BJ (cell line): ENCODE results near the gene TBC1D9. TPM values are rescaled to one million over a fixed set of nuclear protein-coding genes. Genes with fewer than 3 reads are reported as not detected.

Experiments
- CTCF ChIA-PET: fragments of 350-600 bp; formaldehyde crosslinking; extraction: SDS; loops from one replicate; lab custom pipeline; 2021; ENCODE audit warnings: antibody characterized with exemption, inconsistent platforms; lab: Yijun Ruan, JAX
- POLR2A ChIA-PET: fragments of 300-600 bp; sonication (Branson Sonifier 250); formaldehyde crosslinking; extraction: SDS; loops from one replicate; lab custom pipeline; 2021; ENCODE audit warnings: antibody characterized with exemption; lab: Charles Lee
- DNase-seq: peaks from one replicate; pipeline ENCODE4 v3.0.0-alpha.2; 2011; ENCODE audit warnings: low read depth
- H3K27me3 ChIP-seq: 2 replicates; pipeline ENCODE4 v1.6.0; 2011; ENCODE audit warnings: low read length; ENCODE audit not compliant: control insufficient read depth, insufficient read depth
- H3K36me3 ChIP-seq: 2 replicates; pipeline ENCODE4 v1.5.1; 2011; ENCODE audit warnings: low read length; ENCODE audit not compliant: control insufficient read depth, insufficient read depth
- H3K4me3 ChIP-seq: 2 replicates; pipeline ENCODE4 v1.5.1; 2011; ENCODE audit warnings: low read depth, mild to moderate bottlenecking, control low read depth, low read length
- polyA plus RNA-seq: library from polyadenylated mRNA; depleted of rRNA; stranded (reverse); fragments of >200 nt; gene quantifications from 2 replicates; pipeline ENCODE4 v1.2.3, GENCODE V29; 2011
- TF ChIP-seq, protein P1 (sequence below): IDR thresholded peaks from 2 replicates; pipeline ENCODE4 v1.5.1; 2011; ENCODE audit warnings: low read depth, mild to moderate bottlenecking, control low read depth, inconsistent platforms, low read length, moderate library complexity; ENCODE audit not compliant: insufficient read depth

The TBC1D9 gene
- polyA plus RNA-seq, 1 experiment: 12.0 TPM

DNA sequence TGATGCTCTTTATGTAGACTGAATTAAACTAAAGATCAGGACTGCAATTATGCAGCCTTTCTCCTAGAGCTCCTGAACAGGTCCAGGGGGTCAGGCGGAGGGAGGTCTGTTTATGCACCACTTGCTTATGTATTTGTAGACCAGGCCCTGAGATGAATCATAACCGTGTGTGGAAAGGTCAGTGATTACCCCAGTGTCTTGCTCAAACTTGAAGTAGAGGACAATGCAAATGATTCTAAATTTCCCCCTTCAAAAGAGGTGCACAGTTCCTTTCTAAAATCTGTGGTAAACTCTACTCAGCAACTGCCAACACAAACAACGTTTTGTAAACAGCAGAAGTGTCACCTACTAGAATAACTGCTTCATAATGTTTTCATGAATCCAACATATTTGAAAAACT, 13.0 kb upstream of the TBC1D9 start:
- H3K36me3 ChIP-seq: no peaks in the 10 kb centered on the region
- ChIA-PET POLR2A (no interaction called here), CTCF (no interaction called here)
- 0 out of 2 replicates have a peak, but pooled peaks cover 2% of the 10 kb centered on the region for H3K27me3 ChIP-seq
- TF ChIP-seq, protein P1, sequence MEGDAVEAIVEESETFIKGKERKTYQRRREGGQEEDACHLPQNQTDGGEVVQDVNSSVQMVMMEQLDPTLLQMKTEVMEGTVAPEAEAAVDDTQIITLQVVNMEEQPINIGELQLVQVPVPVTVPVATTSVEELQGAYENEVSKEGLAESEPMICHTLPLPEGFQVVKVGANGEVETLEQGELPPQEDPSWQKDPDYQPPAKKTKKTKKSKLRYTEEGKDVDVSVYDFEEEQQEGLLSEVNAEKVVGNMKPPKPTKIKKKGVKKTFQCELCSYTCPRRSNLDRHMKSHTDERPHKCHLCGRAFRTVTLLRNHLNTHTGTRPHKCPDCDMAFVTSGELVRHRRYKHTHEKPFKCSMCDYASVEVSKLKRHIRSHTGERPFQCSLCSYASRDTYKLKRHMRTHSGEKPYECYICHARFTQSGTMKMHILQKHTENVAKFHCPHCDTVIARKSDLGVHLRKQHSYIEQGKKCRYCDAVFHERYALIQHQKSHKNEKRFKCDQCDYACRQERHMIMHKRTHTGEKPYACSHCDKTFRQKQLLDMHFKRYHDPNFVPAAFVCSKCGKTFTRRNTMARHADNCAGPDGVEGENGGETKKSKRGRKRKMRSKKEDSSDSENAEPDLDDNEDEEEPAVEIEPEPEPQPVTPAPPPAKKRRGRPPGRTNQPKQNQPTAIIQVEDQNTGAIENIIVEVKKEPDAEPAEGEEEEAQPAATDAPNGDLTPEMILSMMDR: no peak
- no peak overlapping the region for H3K4me3 ChIP-seq
- no peak for DNase-seq

DNA sequence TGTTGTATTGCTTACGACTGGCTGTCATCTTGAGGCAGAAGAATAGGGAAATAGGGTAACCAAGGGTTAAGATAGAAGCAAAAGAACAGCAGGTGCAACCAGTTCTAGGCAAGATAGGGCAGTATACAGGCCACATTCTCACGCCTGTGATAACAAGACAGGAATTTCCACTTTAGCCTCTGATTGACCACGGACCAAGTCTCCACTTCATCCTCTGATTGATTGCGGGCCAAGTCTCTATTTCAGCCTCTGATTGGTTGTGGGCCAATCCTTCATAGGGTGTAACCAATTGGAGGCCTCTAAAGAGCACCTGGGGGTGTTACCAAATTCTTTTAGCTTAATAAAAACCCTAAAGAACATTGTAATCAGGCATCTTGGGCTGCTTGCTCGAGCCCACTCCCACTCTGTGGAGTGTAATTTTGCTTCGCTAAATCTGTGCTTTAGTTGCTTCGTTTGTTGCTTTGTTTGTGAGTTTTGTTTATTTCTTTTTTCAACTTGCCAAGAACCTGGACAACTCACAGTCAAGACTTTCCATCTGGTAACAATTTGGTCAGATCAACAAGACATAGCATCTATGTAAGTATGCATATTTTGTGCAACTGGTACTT, 8.7 kb upstream of the TBC1D9 start:
- no peaks in the 10 kb centered on the region for H3K36me3 ChIP-seq
- DNase-seq: no peak
- no peak overlapping the region for H3K4me3 ChIP-seq
- TF ChIP-seq, protein P1: no peak
- CTCF ChIA-PET: no interaction called here
- peaks cover 4% of the 10 kb centered on the region for H3K27me3 ChIP-seq
- POLR2A ChIA-PET: no interaction called here

DNA sequence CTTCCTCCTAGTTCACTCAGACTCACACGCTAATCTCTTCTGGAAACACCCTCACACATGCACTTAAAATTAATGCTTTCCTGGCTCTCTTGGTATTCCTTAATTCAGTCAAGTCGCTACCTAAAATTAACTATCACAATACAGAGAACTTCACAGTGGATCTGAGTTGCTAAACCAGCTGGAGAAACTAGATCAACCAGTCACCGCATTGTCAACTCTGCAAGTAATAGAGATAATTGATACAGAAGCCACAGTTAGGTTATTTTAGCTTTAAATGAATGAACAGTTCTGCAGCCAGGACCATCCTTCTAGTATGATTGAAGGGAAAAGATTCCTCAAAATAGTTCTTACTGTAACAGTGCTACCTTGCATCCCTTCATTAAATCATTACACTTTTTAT, 6.0 kb upstream of the TBC1D9 start:
- CTCF ChIA-PET: interaction anchor here (0.6 kb wide), 1 partner anchor 170 kb away, joined by 3 read pairs; no protein-coding TSS in a partner anchor

DNA sequence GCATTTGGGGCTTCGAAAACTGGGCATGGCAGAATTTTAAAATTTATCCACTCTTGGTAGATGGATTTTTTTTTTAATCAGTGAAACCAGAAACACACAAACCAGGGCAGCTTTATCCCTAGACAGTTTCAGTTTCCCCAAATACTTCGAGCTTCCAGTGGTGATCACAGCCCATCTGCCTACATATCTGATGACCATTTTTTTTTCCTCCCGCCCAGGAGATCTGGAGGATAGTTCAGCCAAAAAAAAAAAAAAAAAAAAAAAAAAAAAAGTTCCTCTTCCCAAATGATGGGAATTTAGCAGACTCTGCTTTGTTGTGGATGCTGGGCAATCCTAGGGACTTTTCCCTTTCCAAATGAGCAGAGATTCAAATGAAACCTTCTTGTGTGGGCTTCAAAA, 1.0 kb upstream of the TBC1D9 start:
- TF ChIP-seq, protein P1: no peak
- CTCF ChIA-PET: interaction anchor here (0.6 to 1.6 kb wide), 6 partner anchors 10 to 376 kb away, joined by 3 to 5 read pairs (median 4); partner anchors contain the start of gene RNF150
- Histone ChIP-seq H3K4me3 (peak overlapping the region; percentile 80), H3K27me3 (peaks cover 3% of the 10 kb centered on the region; the same call in 1 of the 2 replicates), H3K36me3 (no peaks in the 10 kb centered on the region)
- no peak for DNase-seq
- POLR2A ChIA-PET: interaction anchor here (0.7 kb wide), 2 partner anchors 358 to 1626 kb away, joined by 5 to 25 read pairs; no protein-coding TSS in a partner anchor

More for the DNA sequence above, 6.0 kb upstream of the TBC1D9 start:
- TF ChIP-seq, protein P1: no peak
- Histone ChIP-seq H3K36me3 (no peaks in the 10 kb centered on the region), H3K27me3 (peaks cover 4% of the 10 kb centered on the region), H3K4me3 (no peak overlapping the region)
- DNase-seq: no peak
- POLR2A ChIA-PET: no interaction called here

DNA sequence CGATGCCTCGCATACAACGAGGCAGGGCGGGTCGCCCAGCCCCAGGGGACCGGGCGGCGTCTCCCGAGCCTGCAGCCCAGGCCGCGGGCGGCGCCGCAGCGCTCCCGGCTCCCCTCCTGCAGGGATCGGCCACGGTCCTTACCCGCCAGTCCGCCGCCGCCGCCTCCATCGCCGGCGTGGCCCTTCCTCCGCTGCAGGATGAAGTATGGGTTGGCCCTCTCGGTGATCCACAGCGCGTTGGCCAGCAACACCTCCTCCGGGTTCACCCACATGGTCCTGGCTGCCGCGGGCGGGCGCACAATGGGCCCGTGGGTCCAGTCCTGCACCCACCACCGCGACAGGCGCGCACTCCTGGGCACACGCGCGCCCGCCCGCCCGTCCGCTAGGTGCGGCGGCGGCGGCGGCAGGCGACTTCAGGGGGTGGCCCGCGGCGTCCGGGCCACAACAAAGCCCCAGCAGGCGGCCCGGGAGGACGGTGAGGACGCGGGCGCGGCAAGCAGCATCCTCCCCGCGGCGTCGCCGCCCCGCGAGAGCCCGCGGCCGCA, 339 bp downstream of the TBC1D9 start:
- DNase-seq: no peak
- CTCF ChIA-PET: interaction anchor here (0.8 to 1.6 kb wide), 5 partner anchors 9 to 102 kb away, joined by 3 to 5 read pairs (median 4); no protein-coding TSS in a partner anchor
- Histone ChIP-seq H3K36me3 (no peaks in the 10 kb centered on the region), H3K4me3 (peak overlapping the region; percentile 80), H3K27me3 (no peaks in the 10 kb centered on the region)
- POLR2A ChIA-PET: interaction anchor here (0.6 kb wide), 1 partner anchor 605 kb away, joined by 8 read pairs; no protein-coding TSS in a partner anchor
- TF ChIP-seq, protein P1: no peak
